Activated CD4-positive, alpha-beta T cell treated with anti-CD3 and anti-CD28 coated beads, Interleukin-2, amount 10 ng/mL, durations not matched to agents 24 days and 14 days (primary cell): ENCODE measurements around the gene CCDC142. TPM values are rescaled to one million over a fixed set of nuclear protein-coding genes. Genes with fewer than 3 reads are reported as not detected.
A peak's percentile ranks its signal among the peaks of the same experiment; 100 is the strongest.

Source experiments
- DNase-seq: peaks from one replicate; pipeline ENCODE4 v3.0.0; 2022
- H3K27ac Mint-ChIP-seq: one replicate; pipeline ENCODE4 v1.8.0; 2022; ENCODE audit warnings: mild to moderate bottlenecking, mixed read lengths
- H3K27me3 Mint-ChIP-seq: one replicate; pipeline ENCODE4 v1.8.0; 2022; ENCODE audit warnings: mixed read lengths
- H3K36me3 Mint-ChIP-seq: one replicate; pipeline ENCODE4 v1.8.0; 2022; ENCODE audit warnings: low read depth, mild to moderate bottlenecking, mixed read lengths
- H3K4me1 Mint-ChIP-seq: one replicate; pipeline ENCODE4 v1.8.0; 2021; ENCODE audit warnings: mixed read lengths
- H3K4me3 Mint-ChIP-seq: one replicate; pipeline ENCODE4 v1.8.0; 2022; ENCODE audit warnings: mild to moderate bottlenecking, moderate library complexity, mixed read lengths
- H3K9me3 Mint-ChIP-seq: one replicate; pipeline ENCODE4 v1.8.0; 2021; ENCODE audit warnings: mixed read lengths
- intact Hi-C: fragments of 100-400 bp; cut with micrococcal nuclease; formaldehyde crosslinking; loops from one replicate; pipeline ENCODE4 v1.15.1; 2023
- total RNA-seq: library from RNA; stranded (reverse); gene quantifications from 2 replicates; pipeline ENCODE4 v1.2.3, GENCODE V29; 2022

CCDC142 gene
- total RNA-seq, 1 donor from 2014 or later, result 26.9 TPM

- peaks cover 52% of the 10 kb centered on the region for H3K27me3 Mint-ChIP-seq
These were observed 40.9 kb downstream of the CCDC142 start, which contains the start of gene RTKN for GRCh38 chr2:74441690-74442482. Gene RTKN (minus strand): TSS chr2:74441937. CDS start chr2:74441816, 121 bp downstream.

GRCh38 chr2:74441170-74441689, 41.6 kb downstream of the CCDC142 start:
- Mint-ChIP-seq H3K4me3 (peak overlapping the region; percentile 65), H3K4me1 (peaks cover 13% of the 10 kb centered on the region), H3K27me3 (peaks cover 50% of the 10 kb centered on the region), H3K36me3 (no peaks in the 10 kb centered on the region), H3K9me3 (no peaks in the 10 kb centered on the region), H3K27ac (no peak overlapping the region)
- no peak for DNase-seq
- intact Hi-C loops, result no loop called here

More at GRCh38 chr2:74441690-74442482, 40.9 kb downstream of the CCDC142 start, which contains the start of gene RTKN:
- DNase-seq, result peak; percentile 80
- H3K4me3 Mint-ChIP-seq, result peak within 1 kb of the TSS; percentile 79
- H3K9me3 Mint-ChIP-seq, result no peaks in the 10 kb centered on the region
- intact Hi-C loops, result no loop called here
- H3K27ac Mint-ChIP-seq, result no peak within 1 kb of the TSS
- peaks cover 13% of the 10 kb centered on the region for H3K4me1 Mint-ChIP-seq
- no peaks in the 10 kb centered on the region for H3K36me3 Mint-ChIP-seq

- Mint-ChIP-seq H3K9me3 (no peaks in the 10 kb centered on the region), H3K4me3 (peak overlapping the region; percentile 65), H3K27me3 (peaks cover 49% of the 10 kb centered on the region), H3K27ac (no peak overlapping the region), H3K4me1 (peaks cover 13% of the 10 kb centered on the region), H3K36me3 (no peaks in the 10 kb centered on the region)
- DNase-seq, result peak; percentile 83
- intact Hi-C loops, result loop anchor here (1.0 kb wide), 1 partner anchor 14 kb away; no protein-coding TSS in a partner anchor
These were observed 42.2 kb downstream of the CCDC142 start for GRCh38 chr2:74440378-74441169.

GRCh38 chr2:74439803-74440377, 42.9 kb downstream of the CCDC142 start:
- DNase-seq, result no peak
- Mint-ChIP-seq H3K4me1 (peaks cover 13% of the 10 kb centered on the region), H3K36me3 (no peaks in the 10 kb centered on the region), H3K9me3 (no peaks in the 10 kb centered on the region), H3K27ac (no peak overlapping the region), H3K27me3 (peaks cover 45% of the 10 kb centered on the region), H3K4me3 (peak overlapping the region; percentile 49)
- intact Hi-C loops, result loop anchor here (1.0 kb wide), 1 partner anchor 14 kb away; no protein-coding TSS in a partner anchor

GRCh38 chr2:74439373-74439772, 43.4 kb downstream of the CCDC142 start:
- peaks cover 40% of the 10 kb centered on the region for H3K27me3 Mint-ChIP-seq
- no peaks in the 10 kb centered on the region for H3K36me3 Mint-ChIP-seq
- intact Hi-C loops, result no loop called here

GRCh38 chr2:74438248-74438647, 44.5 kb downstream of the CCDC142 start:
- H3K27me3 Mint-ChIP-seq, result peaks cover 35% of the 10 kb centered on the region
- no peak overlapping the region for H3K27ac Mint-ChIP-seq
- no peak for DNase-seq
- no peak overlapping the region for H3K4me3 Mint-ChIP-seq
- H3K9me3 Mint-ChIP-seq, result no peaks in the 10 kb centered on the region
- H3K36me3 Mint-ChIP-seq, result no peaks in the 10 kb centered on the region
- H3K4me1 Mint-ChIP-seq, result peaks cover 11% of the 10 kb centered on the region
- intact Hi-C loops, result no loop called here

More at GRCh38 chr2:74439373-74439772, 43.4 kb downstream of the CCDC142 start:
- no peak for DNase-seq
- Mint-ChIP-seq H3K9me3 (no peaks in the 10 kb centered on the region), H3K4me1 (peaks cover 11% of the 10 kb centered on the region), H3K4me3 (no peak overlapping the region), H3K27ac (no peak overlapping the region)

GRCh38 chr2:74436848-74437695, 45.7 kb downstream of the CCDC142 start:
- Mint-ChIP-seq H3K4me1 (peaks cover 9% of the 10 kb centered on the region), H3K36me3 (no peaks in the 10 kb centered on the region), H3K4me3 (no peak overlapping the region), H3K27ac (no peak overlapping the region), H3K9me3 (no peaks in the 10 kb centered on the region), H3K27me3 (peaks cover 27% of the 10 kb centered on the region)
- DNase-seq, result no peak
- intact Hi-C loops, result no loop called here

- intact Hi-C loops, result no loop called here
- Mint-ChIP-seq H3K36me3 (no peaks in the 10 kb centered on the region), H3K4me3 (no peak overlapping the region), H3K9me3 (no peaks in the 10 kb centered on the region), H3K27ac (no peak overlapping the region), H3K4me1 (peaks cover 8% of the 10 kb centered on the region), H3K27me3 (peaks cover 27% of the 10 kb centered on the region)
- no peak for DNase-seq
These were observed 46.5 kb downstream of the CCDC142 start for GRCh38 chr2:74436111-74436805.

GRCh38 chr2:74430502-74430901, 52.3 kb downstream of the CCDC142 start:
- H3K4me3 Mint-ChIP-seq, result no peak overlapping the region

GRCh38 chr2:74429487-74430451, 53.0 kb downstream of the CCDC142 start:
- no peaks in the 10 kb centered on the region for H3K4me1 Mint-ChIP-seq
- no peak overlapping the region for H3K27ac Mint-ChIP-seq
- H3K36me3 Mint-ChIP-seq, result peaks cover 15% of the 10 kb centered on the region
- H3K4me3 Mint-ChIP-seq, result no peak overlapping the region
- H3K9me3 Mint-ChIP-seq, result no peaks in the 10 kb centered on the region
- intact Hi-C loops, result no loop called here
- no peak for DNase-seq
- H3K27me3 Mint-ChIP-seq, result no peaks in the 10 kb centered on the region

More at GRCh38 chr2:74430502-74430901, 52.3 kb downstream of the CCDC142 start:
- intact Hi-C loops, result no loop called here
- Mint-ChIP-seq H3K27ac (no peak overlapping the region), H3K36me3 (peaks cover 9% of the 10 kb centered on the region), H3K27me3 (no peaks in the 10 kb centered on the region), H3K4me1 (no peaks in the 10 kb centered on the region), H3K9me3 (no peaks in the 10 kb centered on the region)
- no peak for DNase-seq

GRCh38 chr2:74428675-74429074, 54.1 kb downstream of the CCDC142 start:
- Mint-ChIP-seq H3K27me3 (no peaks in the 10 kb centered on the region), H3K9me3 (no peaks in the 10 kb centered on the region)

GRCh38 chr2:74427551-74427950, 55.2 kb downstream of the CCDC142 start:
- Mint-ChIP-seq H3K27me3 (no peaks in the 10 kb centered on the region), H3K36me3 (peaks cover 23% of the 10 kb centered on the region), H3K4me3 (no peak overlapping the region), H3K27ac (no peak overlapping the region), H3K9me3 (no peaks in the 10 kb centered on the region), H3K4me1 (peaks cover 9% of the 10 kb centered on the region)
- DNase-seq, result no peak
- intact Hi-C loops, result no loop called here

More at GRCh38 chr2:74428675-74429074, 54.1 kb downstream of the CCDC142 start:
- intact Hi-C loops, result no loop called here
- H3K4me3 Mint-ChIP-seq, result no peak overlapping the region
- no peak for DNase-seq
- H3K36me3 Mint-ChIP-seq, result peaks cover 19% of the 10 kb centered on the region
- H3K27ac Mint-ChIP-seq, result no peak overlapping the region
- H3K4me1 Mint-ChIP-seq, result no peaks in the 10 kb centered on the region
